Prostate gland (tissue), 2 donors: Measurements from ENCODE around the gene ATP2C1.

Source experiments
- POLR2AphosphoS5 ChIP-seq: sonication (generic); formaldehyde crosslinking; IDR thresholded peaks from one replicate; pipeline ENCODE4 v1.6.1; 2017; ENCODE audit warnings: antibody characterized with exemption
- TF ChIP-seq, protein P1 (sequence below), 4 experiments: fragments of 200-600 bp in 2 of 4; fragments of 450-650 bp in 2 of 4; sonication (generic) in 2 of 4; IDR thresholded peaks; 1 replicate in 3 of 4; 2 replicates in 1 of 4; pipeline ENCODE4 v1.5.1; 2016 to 2019; ENCODE audit warnings: antibody characterized with exemption in 4 of 4, mild to moderate bottlenecking in 2 of 4, moderate library complexity in 2 of 4

DNA sequence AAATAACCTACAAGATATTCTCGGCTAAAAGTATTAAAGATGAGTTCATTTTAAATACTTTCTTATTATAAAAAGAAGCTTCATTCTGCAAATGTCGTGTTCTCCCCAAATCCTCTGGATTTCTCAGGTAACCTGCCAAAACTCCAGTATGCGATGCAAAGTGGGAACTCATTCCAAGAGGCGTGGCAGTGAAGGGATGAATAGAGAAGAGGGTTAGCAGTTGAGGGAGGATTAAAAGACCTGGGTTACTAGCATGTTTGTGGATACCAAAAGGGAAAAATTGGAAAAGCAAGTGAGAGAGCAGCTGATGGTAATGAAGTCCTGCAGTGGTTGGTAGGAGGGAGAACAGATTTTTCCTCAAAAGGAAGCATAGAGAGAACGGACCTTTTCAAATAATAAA is 61.6 kb downstream of the ATP2C1 start:
- no peak for TF ChIP-seq POLR2AphosphoS5
- TF ChIP-seq, protein P1, sequence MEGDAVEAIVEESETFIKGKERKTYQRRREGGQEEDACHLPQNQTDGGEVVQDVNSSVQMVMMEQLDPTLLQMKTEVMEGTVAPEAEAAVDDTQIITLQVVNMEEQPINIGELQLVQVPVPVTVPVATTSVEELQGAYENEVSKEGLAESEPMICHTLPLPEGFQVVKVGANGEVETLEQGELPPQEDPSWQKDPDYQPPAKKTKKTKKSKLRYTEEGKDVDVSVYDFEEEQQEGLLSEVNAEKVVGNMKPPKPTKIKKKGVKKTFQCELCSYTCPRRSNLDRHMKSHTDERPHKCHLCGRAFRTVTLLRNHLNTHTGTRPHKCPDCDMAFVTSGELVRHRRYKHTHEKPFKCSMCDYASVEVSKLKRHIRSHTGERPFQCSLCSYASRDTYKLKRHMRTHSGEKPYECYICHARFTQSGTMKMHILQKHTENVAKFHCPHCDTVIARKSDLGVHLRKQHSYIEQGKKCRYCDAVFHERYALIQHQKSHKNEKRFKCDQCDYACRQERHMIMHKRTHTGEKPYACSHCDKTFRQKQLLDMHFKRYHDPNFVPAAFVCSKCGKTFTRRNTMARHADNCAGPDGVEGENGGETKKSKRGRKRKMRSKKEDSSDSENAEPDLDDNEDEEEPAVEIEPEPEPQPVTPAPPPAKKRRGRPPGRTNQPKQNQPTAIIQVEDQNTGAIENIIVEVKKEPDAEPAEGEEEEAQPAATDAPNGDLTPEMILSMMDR (IDR thresholded peaks at IDR 0.05) = no peak
